Panc1 (cell line): ENCODE data around the gene AMN.

Experiments used
- POLR2AphosphoS5 ChIP-seq: IDR thresholded peaks from 2 replicates; pipeline ENCODE4 v1.6.1; 2012; ENCODE audit warnings: mild to moderate bottlenecking, low read depth, low read length, moderate library complexity
- REST ChIP-seq, 2 experiments: IDR thresholded peaks; 2 replicates each; pipeline ENCODE4 v1.6.1; 2011 to 2012; ENCODE audit warnings: low read depth in 2 of 2, control low read depth in 1 of 2, low read length in 1 of 2, mild to moderate bottlenecking in 1 of 2, moderate library complexity in 1 of 2; ENCODE audit not compliant: insufficient read depth in 1 of 2
- SIN3A ChIP-seq: IDR thresholded peaks from 2 replicates; pipeline ENCODE4 v1.6.1; 2012; ENCODE audit warnings: low read depth, mild to moderate bottlenecking, low read length, moderate library complexity, borderline replicate concordance; ENCODE audit not compliant: insufficient read depth
- TF ChIP-seq, protein P1 (sequence below): fragments of 450-650 bp; IDR thresholded peaks from 2 replicates; pipeline ENCODE4 v1.5.1; 2017; ENCODE audit warnings: mild to moderate bottlenecking

- TF ChIP-seq, protein P1, sequence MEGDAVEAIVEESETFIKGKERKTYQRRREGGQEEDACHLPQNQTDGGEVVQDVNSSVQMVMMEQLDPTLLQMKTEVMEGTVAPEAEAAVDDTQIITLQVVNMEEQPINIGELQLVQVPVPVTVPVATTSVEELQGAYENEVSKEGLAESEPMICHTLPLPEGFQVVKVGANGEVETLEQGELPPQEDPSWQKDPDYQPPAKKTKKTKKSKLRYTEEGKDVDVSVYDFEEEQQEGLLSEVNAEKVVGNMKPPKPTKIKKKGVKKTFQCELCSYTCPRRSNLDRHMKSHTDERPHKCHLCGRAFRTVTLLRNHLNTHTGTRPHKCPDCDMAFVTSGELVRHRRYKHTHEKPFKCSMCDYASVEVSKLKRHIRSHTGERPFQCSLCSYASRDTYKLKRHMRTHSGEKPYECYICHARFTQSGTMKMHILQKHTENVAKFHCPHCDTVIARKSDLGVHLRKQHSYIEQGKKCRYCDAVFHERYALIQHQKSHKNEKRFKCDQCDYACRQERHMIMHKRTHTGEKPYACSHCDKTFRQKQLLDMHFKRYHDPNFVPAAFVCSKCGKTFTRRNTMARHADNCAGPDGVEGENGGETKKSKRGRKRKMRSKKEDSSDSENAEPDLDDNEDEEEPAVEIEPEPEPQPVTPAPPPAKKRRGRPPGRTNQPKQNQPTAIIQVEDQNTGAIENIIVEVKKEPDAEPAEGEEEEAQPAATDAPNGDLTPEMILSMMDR = no peak
- TF ChIP-seq REST (IDR thresholded peaks at IDR 0.05; ENCODE audit: insufficient read depth in 1 of 2, low read depth in 2 of 2, low read length in 1 of 2) = no peak
- TF ChIP-seq POLR2AphosphoS5 = no peak
- TF ChIP-seq SIN3A = no peak
Measured at GRCh38 chr14:102911541-102911951, 10.9 kb upstream of the AMN start.
